Measurements from ENCODE around the gene NKAPD1. TPM values are rescaled to one million over a fixed set of nuclear protein-coding genes. Genes with fewer than 3 reads are reported as not detected.

NKAPD1 gene
- total RNA-seq, 4 donors from 2014 or later: 8.5 to 15.6 (median 12.3) TPM

DNA sequence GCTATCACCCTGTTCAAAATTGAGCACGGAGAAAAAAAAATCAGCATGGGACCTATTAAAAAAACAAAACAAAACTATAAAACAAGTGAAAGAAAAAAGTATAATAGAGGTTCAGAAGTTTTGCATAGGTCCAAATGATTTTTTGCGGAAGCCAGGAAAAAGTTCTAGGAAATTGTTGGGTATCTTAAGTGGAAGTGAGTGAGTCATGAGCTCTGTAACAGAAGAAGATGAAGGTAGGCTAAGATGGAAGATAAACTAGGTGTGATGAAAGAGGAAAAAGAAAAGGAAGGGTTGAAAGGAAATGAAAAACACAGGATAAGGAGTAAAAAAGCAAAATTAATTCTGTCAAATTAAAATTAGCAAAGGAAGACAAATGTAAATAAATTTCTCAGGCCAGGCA lies 40.4 kb downstream of the NKAPD1 start:
- H3K4me3 ChIP-seq (ENCODE audit: low read depth, poor library complexity, severe bottlenecking): no peak overlapping the region
- intact Hi-C loops (cut with DNase I; ENCODE audit: low total_unique reads): loop anchor here (10.0 kb wide), 1 partner anchor 60 kb away; the partner anchor contains the start of gene BCO2
- TF ChIP-seq POLR2A (IDR thresholded peaks at IDR 0.05): no peak
- TF ChIP-seq, protein P1, sequence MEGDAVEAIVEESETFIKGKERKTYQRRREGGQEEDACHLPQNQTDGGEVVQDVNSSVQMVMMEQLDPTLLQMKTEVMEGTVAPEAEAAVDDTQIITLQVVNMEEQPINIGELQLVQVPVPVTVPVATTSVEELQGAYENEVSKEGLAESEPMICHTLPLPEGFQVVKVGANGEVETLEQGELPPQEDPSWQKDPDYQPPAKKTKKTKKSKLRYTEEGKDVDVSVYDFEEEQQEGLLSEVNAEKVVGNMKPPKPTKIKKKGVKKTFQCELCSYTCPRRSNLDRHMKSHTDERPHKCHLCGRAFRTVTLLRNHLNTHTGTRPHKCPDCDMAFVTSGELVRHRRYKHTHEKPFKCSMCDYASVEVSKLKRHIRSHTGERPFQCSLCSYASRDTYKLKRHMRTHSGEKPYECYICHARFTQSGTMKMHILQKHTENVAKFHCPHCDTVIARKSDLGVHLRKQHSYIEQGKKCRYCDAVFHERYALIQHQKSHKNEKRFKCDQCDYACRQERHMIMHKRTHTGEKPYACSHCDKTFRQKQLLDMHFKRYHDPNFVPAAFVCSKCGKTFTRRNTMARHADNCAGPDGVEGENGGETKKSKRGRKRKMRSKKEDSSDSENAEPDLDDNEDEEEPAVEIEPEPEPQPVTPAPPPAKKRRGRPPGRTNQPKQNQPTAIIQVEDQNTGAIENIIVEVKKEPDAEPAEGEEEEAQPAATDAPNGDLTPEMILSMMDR (IDR thresholded peaks at IDR 0.05): no peak
- no peak for DNase-seq (ENCODE audit: low spot score in 2 of 2)
- WGBS, 2 donors: 93 to 95% methylated on average over 2 of the region's 2 CpGs

- no peak for DNase-seq (ENCODE audit: low spot score in 2 of 2)
- WGBS, 2 donors: 54 to 68% methylated on average over 5 of the region's 5 CpGs
- intact Hi-C loops (cut with DNase I; ENCODE audit: low total_unique reads): loop anchor here (10.0 kb wide), 1 partner anchor 59 kb away; the partner anchor contains the start of gene BCO2
- TF ChIP-seq, protein P1 (IDR thresholded peaks at IDR 0.05): no peak
- TF ChIP-seq POLR2A (IDR thresholded peaks at IDR 0.05): no peak
- H3K4me3 ChIP-seq (ENCODE audit: low read depth, poor library complexity, severe bottlenecking): no peak overlapping the region
Measured at GRCh38 chr11:112115386-112115785, 41.3 kb downstream of the NKAPD1 start.

DNA sequence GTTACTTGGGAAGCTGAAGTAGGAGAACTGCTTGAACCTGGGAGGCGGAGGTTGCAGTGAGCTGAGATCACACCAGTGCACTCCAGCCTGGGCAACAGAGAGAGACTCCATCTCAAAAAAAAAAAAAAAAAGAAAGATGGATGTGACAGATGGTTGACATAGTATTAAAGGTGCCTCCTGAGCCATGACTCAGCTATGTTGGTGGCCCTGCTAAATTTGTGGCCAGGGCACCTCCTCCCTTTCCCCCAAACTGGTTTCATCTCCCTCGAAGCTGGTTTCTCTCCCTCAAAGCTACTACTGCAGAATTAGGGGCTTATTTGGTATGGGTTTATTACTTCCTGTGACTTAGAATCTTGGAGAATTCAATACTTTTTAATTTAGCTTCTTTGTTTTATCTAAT lies 44.1 kb downstream of the NKAPD1 start:
- 79 to 85% methylated on average over 2 of the region's 2 CpGs for WGBS, 2 donors
- H3K4me3 ChIP-seq (ENCODE audit: low read depth, poor library complexity, severe bottlenecking): no peak overlapping the region
- intact Hi-C loops (cut with DNase I; ENCODE audit: low total_unique reads): loop anchor here (10.0 kb wide), 1 partner anchor 57 kb away; the partner anchor contains the start of gene BCO2
- TF ChIP-seq, protein P1 (IDR thresholded peaks at IDR 0.05): no peak
- no peak for TF ChIP-seq POLR2A (IDR thresholded peaks at IDR 0.05)
- DNase-seq (ENCODE audit: low spot score in 2 of 2): no peak

DNA sequence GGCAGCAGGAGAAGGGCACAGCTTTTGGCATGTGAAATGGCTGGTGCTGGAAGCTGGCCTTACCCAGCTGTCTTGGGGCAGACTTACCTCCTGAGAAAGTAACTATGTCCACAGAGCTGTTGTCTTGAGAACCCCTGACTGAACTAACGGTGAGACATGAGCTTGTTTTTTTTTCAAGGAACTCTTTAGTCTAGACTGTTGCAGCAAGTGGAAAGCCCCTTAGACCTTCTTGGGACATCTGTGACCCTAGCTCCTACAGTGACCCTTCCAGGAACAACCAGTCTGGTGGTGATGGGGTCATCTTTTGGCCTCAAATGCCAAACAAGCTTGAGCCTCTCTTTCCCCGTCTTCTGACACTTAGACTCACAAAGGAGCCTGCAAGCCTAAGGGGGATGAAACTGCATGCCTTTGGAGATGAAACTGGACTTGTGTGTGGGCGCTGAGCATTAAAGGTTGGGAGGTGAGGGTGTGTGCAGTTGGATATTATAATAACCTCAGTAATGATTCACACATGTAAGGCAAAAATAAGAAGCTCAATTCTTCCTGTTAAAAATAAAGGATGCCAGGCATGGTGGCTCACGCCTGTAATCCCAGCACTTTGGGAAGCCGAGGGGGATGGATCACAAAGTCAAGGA lies 48.0 kb downstream of the NKAPD1 start:
- 70 to 81% methylated on average over 5 of the region's 5 CpGs for WGBS, 2 donors
- TF ChIP-seq, protein P1 (IDR thresholded peaks at IDR 0.05): no peak
- no peak for TF ChIP-seq POLR2A (IDR thresholded peaks at IDR 0.05)
- no peak overlapping the region for H3K4me3 ChIP-seq (ENCODE audit: low read depth, poor library complexity, severe bottlenecking)
- intact Hi-C loops (cut with DNase I; ENCODE audit: low total_unique reads): no loop called here
- no peak for DNase-seq (ENCODE audit: low spot score in 2 of 2)

DNA sequence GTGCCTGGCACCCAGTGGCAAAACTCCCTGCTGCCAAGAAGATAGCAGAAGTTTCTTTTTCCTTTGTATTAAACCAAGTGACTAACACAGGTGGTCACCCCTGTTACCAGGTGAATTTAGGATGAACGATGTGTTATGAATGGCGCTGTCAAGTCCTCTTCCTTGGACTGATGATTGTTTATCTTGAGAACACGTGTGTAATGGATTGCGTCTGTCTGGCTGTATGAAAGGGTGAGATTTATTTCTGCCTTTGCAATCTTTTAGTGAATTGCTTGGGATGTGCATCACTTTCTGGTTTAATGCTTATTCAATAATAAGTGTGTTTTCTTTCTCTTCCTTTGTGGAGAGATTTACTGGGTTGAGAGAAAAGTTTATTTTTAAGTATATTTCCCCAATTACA lies 49.0 kb downstream of the NKAPD1 start:
- no peak for DNase-seq (ENCODE audit: low spot score in 2 of 2)
- no peak overlapping the region for H3K4me3 ChIP-seq (ENCODE audit: low read depth, poor library complexity, severe bottlenecking)
- no peak for TF ChIP-seq POLR2A (IDR thresholded peaks at IDR 0.05)
- TF ChIP-seq, protein P1 (IDR thresholded peaks at IDR 0.05): no peak
- WGBS, 2 donors: 65 to 69% methylated on average over 4 of the region's 4 CpGs
- intact Hi-C loops (cut with DNase I; ENCODE audit: low total_unique reads): no loop called here

DNA sequence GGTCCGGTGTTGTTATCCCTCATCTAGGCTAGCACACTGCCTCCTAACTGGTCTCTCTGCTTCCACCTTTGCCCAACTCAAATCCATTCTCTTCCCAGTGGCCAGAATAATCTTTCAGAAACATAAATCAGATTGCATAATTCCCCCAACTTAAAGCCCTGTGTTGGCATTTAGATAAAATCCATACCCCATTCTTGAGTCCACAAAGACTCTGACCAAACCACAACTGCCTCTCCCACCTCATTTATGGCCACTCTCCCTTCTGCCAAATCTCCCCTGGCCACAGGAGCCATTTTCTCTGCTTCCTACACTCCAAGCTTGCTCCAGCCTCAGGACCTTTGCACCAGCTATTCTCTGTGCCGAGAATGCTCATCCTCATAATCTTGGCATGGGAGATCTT lies 53.0 kb downstream of the NKAPD1 start:
- TF ChIP-seq POLR2A (IDR thresholded peaks at IDR 0.05): no peak
- TF ChIP-seq, protein P1 (IDR thresholded peaks at IDR 0.05): no peak
- intact Hi-C loops (cut with DNase I; ENCODE audit: low total_unique reads): no loop called here
- 85 to 92% methylated on average over 2 of the region's 2 CpGs for WGBS, 2 donors
- H3K4me3 ChIP-seq (ENCODE audit: low read depth, poor library complexity, severe bottlenecking): no peak overlapping the region
- no peak for DNase-seq (ENCODE audit: low spot score in 2 of 2)
